GM18868 (cell line): ENCODE data around the gene CDH23.

ENCODE experiments used
- ATAC-seq: cut with Tn5 transposase; IDR thresholded peaks from one replicate; pipeline ENCODE4 v1.9.1; 2021; ENCODE audit warnings: mild to moderate bottlenecking, moderate library complexity; ENCODE audit not compliant: unreplicated experiment

Gene CDH23

GRCh38 chr10:71512312-71512711 is 115.6 kb downstream of the CDH23 start:
- ATAC-seq = no peak

GRCh38 chr10:71512761-71513539 is 116.2 kb downstream of the CDH23 start:
- no peak for ATAC-seq

GRCh38 chr10:71513540-71513853 is 116.8 kb downstream of the CDH23 start:
- no peak for ATAC-seq

GRCh38 chr10:71513936-71514335 is 117.2 kb downstream of the CDH23 start:
- no peak for ATAC-seq

GRCh38 chr10:71515531-71516172 is 118.9 kb downstream of the CDH23 start:
- ATAC-seq = no peak

- no peak for ATAC-seq
These were observed 120.2 kb downstream of the CDH23 start for GRCh38 chr10:71516890-71517289.

GRCh38 chr10:71517298-71518169 is 120.8 kb downstream of the CDH23 start:
- ATAC-seq = no peak

GRCh38 chr10:71520042-71520441 is 123.3 kb downstream of the CDH23 start:
- no peak for ATAC-seq

- ATAC-seq = no peak
These were observed 125.1 kb downstream of the CDH23 start for GRCh38 chr10:71521504-71522441.

- no peak for ATAC-seq
These were observed 125.9 kb downstream of the CDH23 start for GRCh38 chr10:71522442-71523144.

GRCh38 chr10:71523756-71524155 is 127.0 kb downstream of the CDH23 start:
- no peak for ATAC-seq

- no peak for ATAC-seq
These were observed 128.4 kb downstream of the CDH23 start for GRCh38 chr10:71525092-71525491.

- ATAC-seq = no peak
These were observed 129.0 kb downstream of the CDH23 start for GRCh38 chr10:71525721-71526120.

- no peak for ATAC-seq
These were observed 129.9 kb downstream of the CDH23 start for GRCh38 chr10:71526653-71527052.

GRCh38 chr10:71527135-71527534 is 130.4 kb downstream of the CDH23 start:
- ATAC-seq = no peak

GRCh38 chr10:71528371-71529206 is 131.9 kb downstream of the CDH23 start:
- ATAC-seq = no peak

- no peak for ATAC-seq
These were observed 132.6 kb downstream of the CDH23 start for GRCh38 chr10:71529207-71529827.

GRCh38 chr10:71530781-71531180 is 134.1 kb downstream of the CDH23 start:
- ATAC-seq = no peak
